Uterus (tissue), 2 donors: ENCODE results near the gene B3GNT3.

Experiments
- POLR2A ChIP-seq, 2 donors: fragments of 450-650 bp; IDR thresholded peaks; one replicate each; pipeline ENCODE4 v1.6.1; 2016; ENCODE audit warnings: antibody characterized with exemption in 2 of 2, mild to moderate bottlenecking in 1 of 2, moderate library complexity in 1 of 2
- TF ChIP-seq, protein P1 (sequence below), 4 experiments: fragments of 200-600 bp in 2 of 4; fragments of 450-650 bp in 2 of 4; sonication (generic) in 2 of 4; IDR thresholded peaks; one replicate each; pipeline ENCODE4 v1.5.1; 2016 to 2019; ENCODE audit warnings: antibody characterized with exemption in 4 of 4, mild to moderate bottlenecking in 2 of 4, moderate library complexity in 1 of 4

DNA sequence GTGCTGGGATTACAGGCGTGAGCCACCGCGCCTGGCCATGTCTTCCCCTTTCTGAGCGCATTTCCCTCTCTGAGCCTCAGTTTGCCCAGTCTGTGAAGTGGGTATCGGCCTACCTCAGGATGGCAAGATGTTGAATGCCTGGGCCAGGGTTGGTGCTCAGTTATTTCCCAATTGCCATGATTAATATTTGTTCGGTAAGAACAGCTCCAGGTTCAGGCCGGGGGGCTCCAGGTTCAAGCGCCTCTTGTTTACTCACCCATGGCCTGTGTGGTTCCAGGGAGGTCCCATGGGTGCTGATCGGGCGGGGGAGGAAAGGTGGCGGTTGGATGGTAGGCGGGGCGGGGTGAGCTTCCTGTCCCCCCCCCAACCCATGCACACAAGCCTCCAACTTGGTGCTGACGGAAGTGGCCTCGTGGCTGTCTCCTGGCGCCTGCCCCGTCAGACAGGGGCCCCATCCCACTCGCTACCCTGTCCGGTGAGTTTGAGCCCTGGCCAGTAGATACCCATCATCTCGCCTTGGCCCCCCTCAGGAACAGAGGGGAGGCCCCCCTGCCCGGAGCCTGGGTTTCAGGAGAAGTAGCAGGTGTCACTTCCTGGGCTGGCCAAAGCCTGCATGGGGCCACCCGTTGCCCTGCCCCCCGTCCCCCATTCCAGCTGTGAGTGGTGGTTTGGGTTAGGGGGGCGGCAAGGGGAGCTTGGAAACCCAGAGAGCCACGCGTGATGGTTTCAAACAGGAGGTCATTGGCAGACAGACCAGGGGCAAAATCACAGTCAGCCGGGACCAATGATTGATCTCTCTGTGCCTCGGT lies 43.6 kb upstream of the B3GNT3 start, which contains the start of gene FCHO1:
- TF ChIP-seq POLR2A (IDR thresholded peaks at IDR 0.05) = no peak
- TF ChIP-seq, protein P1, sequence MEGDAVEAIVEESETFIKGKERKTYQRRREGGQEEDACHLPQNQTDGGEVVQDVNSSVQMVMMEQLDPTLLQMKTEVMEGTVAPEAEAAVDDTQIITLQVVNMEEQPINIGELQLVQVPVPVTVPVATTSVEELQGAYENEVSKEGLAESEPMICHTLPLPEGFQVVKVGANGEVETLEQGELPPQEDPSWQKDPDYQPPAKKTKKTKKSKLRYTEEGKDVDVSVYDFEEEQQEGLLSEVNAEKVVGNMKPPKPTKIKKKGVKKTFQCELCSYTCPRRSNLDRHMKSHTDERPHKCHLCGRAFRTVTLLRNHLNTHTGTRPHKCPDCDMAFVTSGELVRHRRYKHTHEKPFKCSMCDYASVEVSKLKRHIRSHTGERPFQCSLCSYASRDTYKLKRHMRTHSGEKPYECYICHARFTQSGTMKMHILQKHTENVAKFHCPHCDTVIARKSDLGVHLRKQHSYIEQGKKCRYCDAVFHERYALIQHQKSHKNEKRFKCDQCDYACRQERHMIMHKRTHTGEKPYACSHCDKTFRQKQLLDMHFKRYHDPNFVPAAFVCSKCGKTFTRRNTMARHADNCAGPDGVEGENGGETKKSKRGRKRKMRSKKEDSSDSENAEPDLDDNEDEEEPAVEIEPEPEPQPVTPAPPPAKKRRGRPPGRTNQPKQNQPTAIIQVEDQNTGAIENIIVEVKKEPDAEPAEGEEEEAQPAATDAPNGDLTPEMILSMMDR (IDR thresholded peaks at IDR 0.05) = no peak
